GM20000 (cell line): ENCODE measurements around the gene RPL38.

Source experiments
- DNase-seq: peaks from one replicate; pipeline ENCODE4 v3.0.0; 2012; ENCODE audit warnings: low spot score
- CTCF ChIP-seq: IDR thresholded peaks from 2 replicates; pipeline ENCODE4 v1.5.1; 2012; ENCODE audit warnings: mild to moderate bottlenecking, control low read depth; ENCODE audit errors: extremely low read depth, missing control alignments

RPL38 gene

GRCh38 chr17:74216505-74216904 lies 13.0 kb downstream of the RPL38 start:
- TF ChIP-seq CTCF = no peak
- no peak for DNase-seq

GRCh38 chr17:74217037-74217730 lies 13.7 kb downstream of the RPL38 start:
- TF ChIP-seq CTCF = no peak
- DNase-seq = no peak

- no peak for TF ChIP-seq CTCF
- no peak for DNase-seq
Observed at GRCh38 chr17:74217888-74218287, 14.4 kb downstream of the RPL38 start.

GRCh38 chr17:74218436-74218835 lies 15.0 kb downstream of the RPL38 start:
- no peak for DNase-seq
- no peak for TF ChIP-seq CTCF

GRCh38 chr17:74219576-74220133 lies 16.2 kb downstream of the RPL38 start:
- DNase-seq = no peak

GRCh38 chr17:74220219-74220618 lies 16.7 kb downstream of the RPL38 start:
- TF ChIP-seq CTCF = no peak
- DNase-seq = no peak

More at GRCh38 chr17:74219576-74220133, 16.2 kb downstream of the RPL38 start:
- TF ChIP-seq CTCF = no peak

GRCh38 chr17:74220946-74221818 lies 17.7 kb downstream of the RPL38 start:
- no peak for TF ChIP-seq CTCF
- DNase-seq = no peak
